ENCODE data around the gene NAT14. TPM values are rescaled to one million over a fixed set of nuclear protein-coding genes. Genes with fewer than 3 reads are reported as not detected.

The NAT14 gene
- total and polyA plus RNA-seq, 2 of the 8 experiments (the other 6 are each of a cell fraction or from before 2014, with no cell fraction given): 47.1 to 71.2 TPM

DNA sequence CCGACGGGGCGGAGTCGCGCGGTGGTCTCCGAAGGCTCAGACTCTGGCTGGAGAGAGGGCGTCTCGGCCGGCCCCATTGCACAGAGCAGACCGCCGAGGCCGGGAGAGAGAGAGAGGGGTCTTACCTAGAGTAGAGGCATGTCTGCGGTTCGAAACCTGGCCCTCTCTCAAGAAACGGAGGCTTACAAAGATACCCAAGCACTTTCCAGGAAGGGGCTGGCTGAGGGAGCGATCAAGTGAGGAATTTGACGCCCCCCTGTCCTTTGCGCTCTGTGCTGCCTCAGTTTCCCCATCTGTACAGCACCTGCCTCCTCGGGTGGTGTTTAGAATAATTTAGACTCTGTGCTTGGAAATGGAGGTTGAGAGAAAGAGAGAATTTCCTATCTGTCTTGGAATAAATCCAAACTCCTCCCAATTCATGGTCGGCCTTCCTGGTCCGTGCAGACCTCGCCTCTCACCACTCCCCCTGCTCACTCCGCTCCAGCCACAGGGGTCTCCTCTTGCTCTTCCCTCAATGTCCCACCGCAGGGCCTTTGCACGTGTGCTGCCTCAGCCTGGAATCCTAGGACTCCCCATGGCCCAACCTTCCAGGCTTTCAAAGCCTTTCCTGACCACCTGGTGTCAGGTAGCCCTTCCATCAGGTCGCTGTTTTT, 22.9 kb upstream of the NAT14 start:
- Histone ChIP-seq H3K4me1 (replicated peaks in 1 of 4; ENCODE audit: control insufficient read depth in 3 of 4, insufficient read depth in 4 of 4, low read length in 3 of 4) (peaks cover 3 to 25% (median 16%) of the 10 kb centered on the region in 4 experiments), H4K20me1 (replicated peaks in 1 of 2; ENCODE audit: control insufficient read depth in 1 of 2, insufficient read depth in 2 of 2, low read length in 2 of 2) (no peaks in the 10 kb centered on the region), H3K27ac (ENCODE audit: low read depth, low read length) (no peak overlapping the region; the same call in 1 of the 2 replicates), H2AFZ (ENCODE audit: low read length) (no peak overlapping the region), H3K23ac (ENCODE audit: insufficient read length) (no peak overlapping the region), H3K4ac (replicated peaks; ENCODE audit: insufficient read length, low read depth, low read length) (peak overlapping the region; percentile 40), H3K18ac (ENCODE audit: extremely low read depth, low read length) (peak overlapping the region; percentile 78; the same call in 1 of the 2 replicates), H3K9me3 (ENCODE audit: insufficient read depth in 2 of 2, low read depth in 1 of 2, low read length in 1 of 2) (no peaks in the 10 kb centered on the region), H4K91ac (replicated peaks; ENCODE audit: insufficient read length, low read length) (no peak overlapping the region), H2BK5ac (ENCODE audit: low read depth, low read length) (no peak overlapping the region), H3K79me2 (ENCODE audit: control insufficient read depth in 1 of 2, insufficient read depth in 2 of 2, low read length in 2 of 2) (peaks cover 0 to 13% of the 10 kb centered on the region in 2 experiments; a peak in 2 of 4 replicates), H2BK12ac (ENCODE audit: low read depth, low read length) (no peak overlapping the region), H3K23me2 (ENCODE audit: low read depth, low read length) (peaks cover 1% of the 10 kb centered on the region; the same call in 1 of the 2 replicates), H4K8ac (ENCODE audit: extremely low read depth, insufficient read depth, low read length) (no peak overlapping the region; the same call in 1 of the 2 replicates), H3K79me1 (ENCODE audit: low read depth, low read length) (peaks cover 9% of the 10 kb centered on the region), H3K4me3 (ENCODE audit: extremely low read depth in 1 of 4, insufficient read depth in 2 of 4, low read depth in 3 of 4, low read length in 4 of 4) (peak overlapping the region; percentile 15 to 50 (median 30); a peak in 7 of 8 replicates), H2AK5ac (ENCODE audit: low read depth, low read length) (no peak overlapping the region), H2BK15ac (ENCODE audit: low read length) (no peak overlapping the region), H4K5ac (ENCODE audit: insufficient read length, low read depth, low read length) (peak overlapping the region; percentile 20), H2BK20ac (ENCODE audit: low read length) (no peak overlapping the region), H3K9ac (replicated peaks in 1 of 4; ENCODE audit: extremely low read depth in 1 of 4, low read depth in 3 of 4, low read length in 3 of 4) (peak overlapping the region in 2 of 4 experiments; percentile 2 to 8; a peak in 1 of 7 replicates), H3K56ac (replicated peaks; ENCODE audit: insufficient read length, low read depth, low read length) (no peak overlapping the region), H3K14ac (ENCODE audit: insufficient read length) (no peak overlapping the region), H3K4me2 (ENCODE audit: insufficient read depth in 1 of 2, low read depth in 2 of 2, low read length in 2 of 2) (peak overlapping the region; percentile 60 to 64), H3K27me3 (replicated peaks in 1 of 4; ENCODE audit: control insufficient read depth in 3 of 4, extremely low read depth in 1 of 4, insufficient read depth in 3 of 4, low read length in 3 of 4) (no peaks in the 10 kb centered on the region; a peak in 1 of 7 replicates), H3K36me3 (ENCODE audit: control insufficient read depth in 2 of 4, insufficient read depth in 4 of 4, low read length in 3 of 4) (no peaks in the 10 kb centered on the region), H2BK120ac (replicated peaks; ENCODE audit: low read depth, low read length) (no peak overlapping the region)
- 33% methylated on average over 26 of the region's 27 CpGs; no CpG with 5 or more reads in 1 of the 2 experiments for WGBS, 2 experiments (ENCODE audit: extremely low coverage in 1 of 2, insufficient coverage in 1 of 2, insufficient read length in 1 of 2, insufficient replicate concordance in 2 of 2, low coverage in 1 of 2, low lambda C conversion rate in 2 of 2, missing lambda C conversion rate in 1 of 2)
- CTCF ChIA-PET (ENCODE audit: partially characterized antibody): interaction anchor here (0.7 to 1.4 kb wide), 6 partner anchors 9 to 172 kb away, joined by 3 to 6 read pairs (median 4); no protein-coding TSS in a partner anchor
- POLR2A ChIA-PET (ENCODE audit: partially characterized antibody): interaction anchor here (0.9 to 2.9 kb wide), 7 partner anchors 9 to 55 kb away, joined by 3 to 8 read pairs (median 3); partner anchors contain the start of genes NAT14, UBE2S and ZNF628
- TF ChIP-seq, protein P1, sequence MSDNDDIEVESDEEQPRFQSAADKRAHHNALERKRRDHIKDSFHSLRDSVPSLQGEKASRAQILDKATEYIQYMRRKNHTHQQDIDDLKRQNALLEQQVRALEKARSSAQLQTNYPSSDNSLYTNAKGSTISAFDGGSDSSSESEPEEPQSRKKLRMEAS (IDR thresholded peaks at IDR 0.05): no peak
- TF ChIP-seq KDM1A (IDR thresholded peaks at IDR 0.05; ENCODE audit: borderline replicate concordance, low read length) (peak; percentile 80; the same call in 1 of the 2 replicates), YY1 (IDR thresholded peaks at IDR 0.05; ENCODE audit: low read depth, low read length) (0 out of 2 replicates have a peak, but pooled peaks have one; percentile 3)
- FAIRE-seq (no peak), DNase-seq (ENCODE audit: low read depth in 1 of 2, low spot score in 2 of 2) (no peak)
